ENCODE data around the gene CTDSPL. TPM values are rescaled to one million over a fixed set of nuclear protein-coding genes. Genes with fewer than 3 reads are reported as not detected.
"Not testable (repeated sequence)": the region's sequence is repeated elsewhere in the genome, so short reads cannot be mapped to it uniquely, and the experiment has no call there.

CTDSPL gene, protein sequence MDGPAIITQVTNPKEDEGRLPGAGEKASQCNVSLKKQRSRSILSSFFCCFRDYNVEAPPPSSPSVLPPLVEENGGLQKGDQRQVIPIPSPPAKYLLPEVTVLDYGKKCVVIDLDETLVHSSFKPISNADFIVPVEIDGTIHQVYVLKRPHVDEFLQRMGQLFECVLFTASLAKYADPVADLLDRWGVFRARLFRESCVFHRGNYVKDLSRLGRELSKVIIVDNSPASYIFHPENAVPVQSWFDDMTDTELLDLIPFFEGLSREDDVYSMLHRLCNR
- total RNA-seq, result 37.4 TPM

DNA sequence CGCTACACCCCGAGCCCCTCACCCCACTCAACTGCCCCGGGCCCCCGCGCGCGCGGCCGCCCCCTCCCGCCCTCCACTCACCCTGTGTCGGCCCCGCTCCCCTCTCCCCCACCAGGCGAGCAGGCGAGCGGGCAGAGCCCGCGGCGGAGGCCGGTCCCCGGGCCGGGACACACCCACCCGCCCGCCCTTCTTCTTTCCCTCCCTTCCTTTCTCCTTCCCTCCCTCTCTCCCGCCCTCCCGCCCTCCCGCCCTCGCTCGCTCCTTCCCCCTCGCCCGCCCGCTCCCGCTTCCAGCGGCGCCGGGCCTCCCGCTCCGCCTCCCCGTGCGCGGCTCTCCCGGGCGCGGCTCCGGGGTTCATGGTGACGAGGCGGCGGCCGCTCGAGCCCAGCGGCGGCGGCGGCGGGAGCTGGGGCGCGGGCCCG is at the start of gene CTDSPL:
CTDSPL (plus strand) TSS at position 261 of the 422 bp plus-strand sequence. CDS start 320 bp downstream, outside the sequence.
- peak in 2 of 3 donors; percentile 21 to 23 for DNase-seq (ENCODE audit: low read depth in 2 of 3, low spot score in 2 of 3)

DNA sequence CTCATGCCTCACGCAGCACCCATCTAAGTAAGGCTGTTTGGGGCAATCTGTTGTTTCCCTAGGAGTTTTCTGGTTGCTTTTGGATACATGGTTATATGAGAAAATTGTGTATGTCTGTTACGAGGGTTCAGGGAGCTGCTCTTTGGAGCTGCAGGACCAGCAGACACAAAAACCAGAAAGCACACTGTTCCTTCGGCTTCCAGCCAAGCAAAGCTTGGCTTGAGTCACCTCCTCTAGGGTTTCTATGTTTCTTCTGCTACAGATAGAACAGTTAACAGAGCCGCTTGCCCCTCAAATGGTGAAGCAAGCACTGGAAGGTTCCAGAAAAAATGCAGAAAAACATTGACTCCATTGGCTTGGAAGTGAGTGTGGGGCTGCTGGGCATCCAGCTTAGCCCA is 49.2 kb upstream of the CTDSPL start:
- no peak for DNase-seq (ENCODE audit: low read depth in 2 of 3, low spot score in 2 of 3)

DNA sequence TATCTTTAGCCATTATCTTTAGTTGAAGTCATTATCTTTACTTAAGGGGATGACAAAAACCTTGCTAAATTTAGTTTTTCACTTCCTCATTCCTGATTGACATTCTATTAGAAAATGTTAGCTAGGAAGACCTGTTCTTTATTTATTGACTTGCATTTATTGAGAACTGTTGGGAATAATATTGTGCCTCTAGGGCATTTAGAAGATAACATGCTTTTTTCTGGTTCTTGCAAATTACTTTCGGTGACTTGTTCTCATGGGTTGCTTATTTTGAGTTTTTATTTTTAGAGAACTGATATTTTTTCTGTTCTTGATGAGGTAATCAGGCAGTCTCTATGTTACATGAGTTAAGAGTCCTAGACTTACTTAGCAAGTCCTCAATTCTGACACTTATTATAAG is 48.3 kb upstream of the CTDSPL start:
- no peak for DNase-seq (ENCODE audit: low read depth in 2 of 3, low spot score in 2 of 3)

DNA sequence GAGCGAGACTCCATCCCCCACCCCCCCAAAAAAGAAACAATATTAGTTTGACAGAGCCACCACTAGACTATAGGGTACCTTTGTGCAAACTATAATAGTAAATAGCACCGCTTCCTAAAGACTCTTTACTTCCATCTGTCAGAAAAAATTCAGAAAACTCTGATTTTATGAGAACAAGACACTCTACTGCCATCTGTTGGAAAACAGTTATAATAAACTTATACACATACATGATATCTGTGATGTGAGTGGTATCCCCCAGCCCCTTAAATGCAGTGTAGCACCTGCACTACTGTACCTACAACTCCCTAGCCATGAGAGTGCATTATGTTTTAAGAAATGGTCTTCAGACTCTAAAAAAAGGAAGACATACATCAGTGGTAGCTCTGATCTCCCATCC is 47.1 kb upstream of the CTDSPL start:
- DNase-seq (ENCODE audit: low read depth in 2 of 3, low spot score in 2 of 3), result peak in 1 of 3 donors; percentile 23

DNA sequence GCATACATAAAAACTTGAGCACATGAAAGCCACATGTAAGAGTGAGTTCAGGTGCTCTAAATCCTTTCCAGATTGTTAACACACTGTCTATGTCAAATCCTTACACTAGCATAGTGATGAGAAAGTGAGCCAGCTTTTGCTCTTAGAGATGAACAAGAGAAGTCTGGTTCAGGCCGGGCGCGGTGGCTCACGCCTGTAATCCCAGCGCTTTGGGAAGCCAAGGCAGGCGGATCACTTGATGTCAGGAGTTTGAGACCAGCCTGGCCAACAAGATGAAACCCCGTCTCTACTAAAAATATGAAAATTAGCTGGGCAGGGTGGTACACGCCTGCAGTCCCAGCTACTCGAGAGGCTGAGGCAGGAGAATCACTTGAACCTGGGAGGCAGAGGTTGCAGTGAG is 46.5 kb upstream of the CTDSPL start:
- DNase-seq (ENCODE audit: low read depth in 2 of 3, low spot score in 2 of 3), result not testable (repeated sequence)

DNA sequence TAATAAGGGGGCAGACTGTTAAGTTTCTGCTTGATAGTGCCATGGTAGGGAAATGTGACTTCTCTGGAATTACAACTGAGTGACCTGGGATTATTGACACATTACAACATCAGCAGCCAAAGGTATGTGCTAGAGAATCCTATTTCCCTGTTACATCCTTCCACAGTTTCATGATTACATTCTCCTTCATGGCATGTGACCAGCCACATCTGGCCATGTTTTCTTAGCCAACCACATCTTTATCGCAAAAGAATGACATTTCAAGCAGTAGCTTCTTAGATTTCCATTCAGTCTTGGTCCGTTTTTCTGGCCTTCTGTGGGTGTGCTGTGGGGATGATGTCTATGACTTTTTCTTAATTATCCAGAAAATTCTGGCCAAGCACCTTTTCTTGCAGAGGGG is 45.4 kb upstream of the CTDSPL start:
- DNase-seq (ENCODE audit: low read depth in 2 of 3, low spot score in 2 of 3), result no peak

DNA sequence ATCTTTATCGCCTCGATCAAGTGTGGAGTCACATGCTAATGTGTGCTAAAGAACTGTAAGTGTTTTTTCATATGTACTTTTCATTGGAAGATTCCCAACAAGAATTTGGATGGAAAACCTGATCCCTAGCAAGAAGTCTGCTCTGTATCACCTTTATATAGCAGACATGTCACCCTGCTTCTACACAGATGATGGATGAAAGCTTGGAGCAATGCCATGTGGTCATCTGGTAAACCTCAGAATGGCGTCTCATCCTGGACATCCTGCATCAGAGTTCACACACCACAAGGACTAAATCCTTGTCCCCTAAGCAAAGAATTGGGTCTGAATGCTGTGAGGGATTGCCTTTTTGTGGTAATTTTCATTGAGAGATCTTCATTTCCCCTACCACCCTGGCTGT is 42.1 kb upstream of the CTDSPL start:
- DNase-seq (ENCODE audit: low read depth in 2 of 3, low spot score in 2 of 3), result no peak

DNA sequence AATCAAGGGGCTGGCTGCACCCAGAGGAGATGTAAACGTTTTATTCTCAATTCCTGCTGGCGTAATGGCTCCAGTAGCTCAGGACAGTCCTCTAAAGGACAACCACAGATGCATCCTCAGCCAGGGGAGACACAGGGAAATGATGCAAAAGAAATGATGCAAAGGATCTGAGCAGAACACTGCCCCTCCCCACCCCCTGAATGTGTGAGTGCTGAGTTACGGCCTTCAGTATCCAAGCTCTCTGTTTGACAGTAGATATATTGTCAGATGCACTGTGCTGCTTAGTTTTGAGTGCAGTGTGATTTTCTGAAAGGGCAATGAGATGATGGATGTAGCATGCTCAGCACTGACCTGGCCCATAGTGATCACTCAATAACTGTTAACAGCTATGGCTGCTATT is 41.4 kb upstream of the CTDSPL start:
- no peak for DNase-seq (ENCODE audit: low read depth in 2 of 3, low spot score in 2 of 3)

DNA sequence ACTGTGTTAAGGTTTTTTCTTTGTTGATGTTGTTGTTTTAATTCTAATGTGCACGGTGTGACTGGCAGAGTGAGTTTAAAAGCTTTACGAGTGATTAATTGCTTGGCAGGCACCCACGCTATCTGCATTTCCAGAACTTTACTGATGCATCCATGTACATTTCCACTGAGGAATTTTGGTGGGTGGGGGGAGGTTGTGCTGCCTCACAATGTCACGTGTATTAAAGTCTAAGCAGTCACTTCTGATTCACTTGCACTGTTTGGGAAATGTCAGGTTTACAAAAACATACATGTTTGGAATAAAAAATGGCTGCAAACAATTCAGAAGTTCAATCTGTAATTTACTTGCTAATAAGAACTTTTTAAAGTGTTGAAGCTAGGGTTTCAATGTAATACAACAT is 38.5 kb upstream of the CTDSPL start:
- no peak for DNase-seq (ENCODE audit: low read depth in 2 of 3, low spot score in 2 of 3)

DNA sequence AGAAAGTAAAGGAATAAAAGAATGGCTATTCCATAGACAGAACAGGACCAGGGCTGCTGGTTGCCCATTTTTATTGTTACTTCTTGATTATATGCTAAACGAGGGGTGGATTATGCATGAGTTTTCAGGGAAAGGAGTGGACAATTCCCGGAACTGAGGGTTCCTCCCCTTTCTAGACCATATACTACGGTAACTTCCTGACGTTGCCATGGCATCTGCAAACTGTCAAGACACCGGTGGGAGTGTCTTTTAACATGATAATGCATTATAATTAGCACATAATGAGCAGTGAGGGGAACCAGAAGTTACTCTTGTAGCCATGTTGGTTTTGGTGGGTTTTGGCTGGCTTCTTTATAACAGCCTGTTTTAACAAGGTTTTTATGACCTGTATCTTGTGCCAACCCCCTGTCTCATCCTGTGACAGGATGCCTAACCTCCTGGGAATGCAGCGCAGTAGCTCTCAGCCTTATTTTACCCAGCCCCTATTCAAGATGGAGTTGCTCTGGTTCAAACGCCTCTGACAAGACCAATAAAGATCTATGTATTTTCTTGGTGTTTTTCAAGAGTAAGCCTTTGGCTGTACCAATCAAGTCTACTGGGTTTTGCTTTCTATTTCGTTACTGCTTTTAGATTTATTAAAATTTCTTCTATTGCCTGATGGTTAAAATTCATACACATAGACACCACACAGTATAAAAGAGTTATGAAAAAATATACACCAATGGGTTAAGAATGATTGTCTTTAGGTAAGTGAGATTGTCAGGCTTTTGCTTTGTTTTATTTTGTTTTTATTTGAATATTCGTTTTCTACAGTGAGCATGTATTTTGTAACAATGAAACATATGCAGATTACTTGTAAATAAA is 37.4 kb upstream of the CTDSPL start:
- DNase-seq (ENCODE audit: low read depth in 2 of 3, low spot score in 2 of 3), result no peak

DNA sequence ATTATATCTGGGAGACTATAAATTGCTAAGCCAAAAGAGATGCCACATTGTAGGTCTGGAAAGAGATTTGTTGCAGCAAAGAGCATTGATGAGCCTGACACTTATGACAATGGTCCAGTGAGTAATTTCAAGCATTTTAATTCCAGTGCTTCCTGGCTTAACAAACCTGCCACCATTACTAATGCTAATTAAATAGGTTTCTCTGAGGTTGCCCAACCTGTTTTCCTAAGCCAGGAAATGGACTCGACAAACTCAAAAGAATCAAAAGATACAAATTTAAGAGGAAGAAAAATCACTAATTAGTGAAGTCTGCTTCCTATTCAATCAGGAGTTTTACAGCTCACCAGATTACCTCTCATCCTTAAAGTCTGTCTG is 36.7 kb upstream of the CTDSPL start:
- no peak for DNase-seq (ENCODE audit: low read depth in 2 of 3, low spot score in 2 of 3)

DNA sequence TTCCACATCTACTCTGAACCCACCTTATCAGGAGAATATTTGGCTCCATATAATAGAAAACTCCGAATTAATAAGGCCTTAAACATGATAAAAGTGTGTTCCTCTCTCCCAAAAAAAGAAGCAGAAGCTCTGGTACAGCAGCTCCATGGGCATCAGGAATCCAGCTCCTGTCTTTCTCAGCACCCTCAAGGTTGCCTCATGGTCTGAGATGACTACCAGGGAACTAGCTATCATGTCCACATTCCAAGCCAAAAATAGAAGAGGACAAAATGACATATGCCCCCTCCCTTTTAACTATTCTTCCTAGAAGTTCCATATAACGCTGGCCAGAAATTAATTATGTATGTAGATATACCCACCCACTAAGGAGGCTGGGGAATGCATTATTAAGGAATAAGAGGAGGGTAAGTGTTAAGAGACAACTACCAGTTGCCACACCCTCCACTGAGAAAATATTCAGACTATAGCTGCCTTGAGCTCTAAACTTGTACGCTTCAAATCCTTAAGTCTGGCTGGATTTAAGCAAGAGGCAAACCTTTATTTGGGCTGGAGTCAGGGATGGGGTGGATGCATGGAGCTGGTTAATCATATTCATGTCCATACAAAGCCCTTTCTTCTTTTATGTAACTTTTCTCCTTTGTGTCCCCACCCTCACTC is 35.8 kb upstream of the CTDSPL start:
- DNase-seq (ENCODE audit: low read depth in 2 of 3, low spot score in 2 of 3), result no peak

DNA sequence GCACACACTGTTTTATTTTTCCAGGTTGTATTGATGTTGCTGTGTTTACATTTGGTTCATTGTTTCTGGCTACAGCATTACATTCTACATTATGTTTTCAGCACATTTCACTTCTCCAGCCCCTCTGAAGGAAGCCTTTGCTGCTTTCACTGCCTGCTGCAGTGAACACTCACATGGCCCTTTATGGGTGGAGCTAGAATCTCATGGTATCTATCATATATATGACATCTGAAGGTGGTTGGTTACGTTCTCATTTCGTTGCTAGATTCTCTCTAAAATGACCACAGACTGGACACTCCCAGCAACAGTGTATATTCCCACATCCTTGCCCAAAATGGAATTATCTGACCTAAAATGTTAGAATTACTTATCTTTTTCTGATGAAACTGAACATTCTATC is 35.2 kb upstream of the CTDSPL start:
- no peak for DNase-seq (ENCODE audit: low read depth in 2 of 3, low spot score in 2 of 3)

DNA sequence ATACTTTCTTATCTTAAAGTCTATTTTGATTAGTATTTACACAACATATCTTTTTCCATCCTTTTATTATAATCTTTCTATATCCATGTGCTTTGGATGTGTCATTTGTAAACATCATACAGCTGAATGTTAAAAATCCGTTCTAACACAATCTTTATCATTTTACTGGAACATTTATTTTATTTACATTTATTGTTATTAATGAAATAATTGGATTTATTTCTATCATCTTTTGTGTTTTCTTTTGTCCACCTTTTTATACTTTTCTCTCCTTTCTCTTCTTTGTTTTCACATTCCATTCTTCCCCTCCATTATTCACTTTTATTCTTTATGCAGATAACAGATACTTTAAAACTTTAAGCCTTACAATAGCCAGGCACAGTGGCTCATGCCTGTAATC is 34.7 kb upstream of the CTDSPL start:
- DNase-seq (ENCODE audit: low read depth in 2 of 3, low spot score in 2 of 3), result no peak

DNA sequence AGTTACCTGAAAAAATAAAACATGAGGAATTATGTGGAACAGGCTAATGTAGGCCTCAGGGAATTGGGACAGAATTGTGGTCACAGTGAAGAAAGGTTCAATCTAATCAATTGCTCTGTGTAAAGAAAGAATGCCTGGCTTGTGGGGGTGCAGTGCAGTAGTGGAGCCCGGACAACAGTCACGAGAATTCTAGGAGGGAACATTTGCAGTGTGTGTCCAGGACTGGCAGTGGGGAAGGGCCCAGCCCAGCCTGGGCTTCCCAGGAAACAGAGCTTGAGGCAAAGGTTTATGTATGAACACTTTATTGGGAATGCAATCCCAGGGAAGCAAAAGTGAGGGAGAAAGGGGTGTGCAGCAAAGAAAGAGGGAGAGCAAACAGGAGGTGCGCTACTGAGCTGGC is 29.2 kb upstream of the CTDSPL start:
- DNase-seq (ENCODE audit: low read depth in 2 of 3, low spot score in 2 of 3), result no peak

DNA sequence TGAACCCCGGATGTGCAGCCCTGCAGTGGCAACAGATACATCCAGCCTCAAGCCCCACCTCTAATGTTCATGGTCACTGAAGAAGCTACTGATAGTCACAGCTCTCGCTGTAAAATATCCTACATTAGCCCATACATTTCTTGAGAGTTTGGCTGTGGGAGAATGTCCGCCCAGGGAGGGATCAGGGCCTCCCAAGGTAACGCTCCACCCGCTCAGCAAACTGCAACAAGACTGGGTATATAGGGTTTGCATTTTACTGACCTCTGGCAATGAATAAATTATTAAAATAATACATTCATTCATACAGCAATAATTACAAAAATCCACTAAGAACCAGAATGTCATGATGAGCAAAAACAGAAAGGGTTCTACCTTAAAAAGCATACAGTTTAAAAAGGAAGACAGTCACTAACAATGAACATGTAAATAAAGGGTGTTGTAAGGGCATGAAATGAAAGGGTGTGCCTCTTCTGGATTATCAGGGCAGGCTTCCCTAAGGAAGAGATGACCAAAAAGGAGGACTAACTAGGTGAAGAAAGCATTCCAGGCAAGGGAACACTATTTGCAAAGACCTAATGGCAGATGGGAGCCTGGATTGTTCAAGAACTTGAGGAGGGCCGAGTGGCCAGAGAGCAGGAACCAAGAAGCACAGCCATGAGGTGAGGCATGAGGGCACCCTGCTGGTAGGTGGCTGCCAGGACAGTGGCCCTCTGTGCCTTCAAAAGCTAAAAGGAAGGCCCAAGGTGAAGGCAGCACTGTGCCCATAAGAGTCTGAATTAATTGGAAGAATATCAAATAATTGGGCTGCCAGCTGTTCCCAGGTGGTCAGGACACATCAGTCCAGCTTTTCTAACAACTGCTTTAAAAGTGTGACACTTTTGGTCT is 28.1 kb upstream of the CTDSPL start:
- no peak for DNase-seq (ENCODE audit: low read depth in 2 of 3, low spot score in 2 of 3)

DNA sequence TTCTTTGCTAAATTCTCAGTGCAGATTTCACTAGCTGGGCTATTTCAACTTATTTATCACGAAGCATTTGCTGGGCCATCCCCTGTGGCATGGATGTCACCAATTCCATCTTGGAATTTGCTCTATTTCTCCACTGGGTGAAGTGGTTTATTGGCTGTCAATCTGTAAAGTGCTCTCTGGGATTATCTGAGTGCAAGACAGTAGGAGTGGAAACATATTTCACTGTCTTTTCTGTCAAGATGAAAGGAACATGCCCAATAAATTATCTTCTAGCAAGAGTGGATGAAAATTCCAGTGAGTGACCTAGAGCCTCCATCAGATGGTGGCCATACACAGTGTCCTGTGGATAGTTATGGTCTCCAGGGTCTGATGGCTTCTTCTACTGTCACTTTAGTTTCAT is 25.1 kb upstream of the CTDSPL start:
- DNase-seq (ENCODE audit: low read depth in 2 of 3, low spot score in 2 of 3), result no peak

DNA sequence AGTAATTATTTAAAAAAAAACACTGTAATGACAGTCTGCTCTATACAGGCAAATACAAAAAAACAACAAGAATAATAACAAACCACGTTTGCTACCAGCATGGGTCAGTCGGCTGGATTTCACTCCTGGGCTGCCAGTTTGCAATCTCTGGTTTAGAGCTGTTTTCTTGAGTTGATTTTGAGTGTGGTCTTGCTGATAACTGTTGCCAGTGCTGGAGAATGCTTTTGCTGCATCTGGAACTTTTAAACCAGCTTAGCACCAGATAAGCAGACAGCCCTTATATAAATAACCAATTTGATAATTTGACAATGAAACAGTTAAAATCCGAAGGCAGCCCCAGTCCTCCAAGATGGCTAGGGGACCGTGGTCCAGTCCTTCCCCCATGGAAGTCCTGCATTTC is 14.0 kb upstream of the CTDSPL start:
- DNase-seq (ENCODE audit: low read depth in 2 of 3, low spot score in 2 of 3), result no peak

DNA sequence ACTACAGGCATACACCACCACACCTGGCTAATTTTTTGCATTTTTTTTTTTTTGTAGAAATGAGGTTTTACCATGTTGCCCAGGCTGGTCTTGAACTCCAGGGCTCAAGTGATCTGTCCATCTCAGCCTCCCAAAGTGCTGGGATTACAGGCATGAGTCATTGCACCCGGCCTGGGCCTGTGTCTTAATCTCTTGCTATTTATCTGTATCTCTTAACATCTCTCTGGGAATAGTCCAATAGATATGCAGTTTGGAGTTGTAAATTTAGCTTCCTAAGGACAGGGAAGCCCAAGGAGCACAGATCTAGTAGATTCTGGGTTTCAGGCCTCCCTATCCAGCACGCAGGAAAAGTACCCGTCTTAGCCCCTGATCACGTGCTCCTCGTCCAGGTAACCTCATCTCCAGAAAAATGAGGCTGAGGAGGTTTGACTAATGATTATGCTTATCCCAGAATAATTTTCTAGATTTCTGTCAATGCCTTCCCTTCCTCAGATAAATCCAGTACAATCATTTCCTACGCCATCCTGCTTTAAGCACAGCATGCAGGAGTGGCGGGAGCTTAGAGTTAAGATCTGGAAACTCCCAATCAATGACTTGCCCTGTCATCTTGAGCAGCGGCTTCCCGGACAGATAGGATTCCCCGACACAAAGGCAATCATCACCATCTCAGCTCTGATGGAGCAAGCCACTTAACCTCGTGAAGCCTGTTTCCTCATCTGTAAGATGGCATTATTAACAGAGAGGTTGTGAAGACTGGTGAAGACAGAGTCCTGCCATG is 12.3 kb upstream of the CTDSPL start:
- no peak for DNase-seq (ENCODE audit: low read depth in 2 of 3, low spot score in 2 of 3)

DNA sequence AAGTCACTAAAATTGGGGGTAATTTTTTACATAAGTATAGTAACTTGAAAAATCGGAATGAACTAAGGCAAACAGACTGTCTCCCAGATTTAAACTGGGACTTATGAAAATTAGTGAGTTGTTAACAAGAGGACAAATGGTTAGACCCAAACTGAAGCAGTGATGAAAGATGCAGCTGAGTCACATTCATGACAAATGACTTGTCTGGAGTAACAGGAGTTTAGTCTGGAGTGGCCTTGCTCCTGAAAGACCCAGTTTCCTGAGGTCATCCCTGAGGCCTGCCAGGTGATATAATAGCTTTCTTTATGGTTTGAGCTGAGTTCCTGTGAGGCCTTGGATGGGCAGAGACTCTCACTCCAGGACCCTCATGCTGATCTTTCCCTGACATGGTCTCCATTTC is 9.6 kb upstream of the CTDSPL start:
- DNase-seq (ENCODE audit: low read depth in 2 of 3, low spot score in 2 of 3), result no peak
